HepG2 (cell line): ENCODE measurements around the gene SBNO2. TPM values are rescaled to one million over a fixed set of nuclear protein-coding genes. Genes with fewer than 3 reads are reported as not detected.

Experiments
- BATF2 ChIP-seq: sonication (generic); formaldehyde crosslinking; IDR thresholded peaks from 2 replicates; pipeline ENCODE4 v1.8.0; 2022; ENCODE audit warnings: mild to moderate bottlenecking, missing genetic modification reagents, moderate library complexity
- ELF3 ChIP-seq: IDR thresholded peaks from 2 replicates; pipeline ENCODE4 v1.6.1; 2016; ENCODE audit warnings: missing genetic modification reagents, missing compliant biosample characterization
- FUBP1 ChIP-seq: sonication (generic); formaldehyde crosslinking; IDR thresholded peaks from 2 replicates; pipeline ENCODE4 v1.5.1; 2020; ENCODE audit warnings: missing genetic modification reagents, mild to moderate bottlenecking, borderline replicate concordance
- KAT2B ChIP-seq: fragments of 150-350 bp; IDR thresholded peaks from 2 replicates; pipeline ENCODE4 v1.6.1; 2014; ENCODE audit warnings: low read depth, low read length, borderline replicate concordance
- MED13 ChIP-seq: sonication (generic); formaldehyde crosslinking; IDR thresholded peaks from 2 replicates; pipeline ENCODE4 v1.5.0; 2020; ENCODE audit warnings: missing genetic modification reagents
- MED8 ChIP-seq: sonication (generic); formaldehyde crosslinking; IDR thresholded peaks from 2 replicates; pipeline ENCODE4 v1.8.1; 2023; ENCODE audit warnings: mild to moderate bottlenecking, missing genetic modification reagents; ENCODE audit not compliant: insufficient replicate concordance
- MYNN ChIP-seq: sonication (generic); formaldehyde crosslinking; IDR thresholded peaks from 2 replicates; pipeline ENCODE4 v1.4.0; 2020; ENCODE audit warnings: mild to moderate bottlenecking, low read depth, missing genetic modification reagents
- RNF219 ChIP-seq: sonication (generic); formaldehyde crosslinking; IDR thresholded peaks from 2 replicates; pipeline ENCODE4 v1.5.0; 2020; ENCODE audit warnings: mild to moderate bottlenecking, missing genetic modification reagents
- SATB2 ChIP-seq: sonication (generic); formaldehyde crosslinking; IDR thresholded peaks from 2 replicates; pipeline ENCODE4 v1.5.0; 2020; ENCODE audit warnings: missing genetic modification reagents
- ZFAT ChIP-seq: sonication (generic); formaldehyde crosslinking; conservative IDR thresholded peaks from 2 replicates; pipeline ENCODE4 v1.8.1; 2023; ENCODE audit warnings: missing genetic modification reagents, inconsistent platforms
- ZNF142 ChIP-seq: sonication (generic); formaldehyde crosslinking; IDR thresholded peaks from 2 replicates; pipeline ENCODE4 v1.4.0; 2020; ENCODE audit warnings: missing genetic modification reagents
- ZNF230 ChIP-seq: sonication (generic); formaldehyde crosslinking; IDR thresholded peaks from 2 replicates; pipeline ENCODE4 v1.4.0; 2020; ENCODE audit warnings: mild to moderate bottlenecking, missing genetic modification reagents
- ZNF484 ChIP-seq: sonication (generic); formaldehyde crosslinking; IDR thresholded peaks from 2 replicates; pipeline ENCODE4 v1.5.1; 2020; ENCODE audit warnings: mild to moderate bottlenecking, low read depth, missing genetic modification reagents, borderline replicate concordance
- ZNF720 ChIP-seq: sonication (generic); formaldehyde crosslinking; IDR thresholded peaks from 2 replicates; pipeline ENCODE4 v1.4.0; 2020; ENCODE audit warnings: missing genetic modification reagents
- ZNF747 ChIP-seq: sonication (generic); formaldehyde crosslinking; IDR thresholded peaks from 2 replicates; pipeline ENCODE4 v1.8.1; 2023; ENCODE audit warnings: missing genetic modification reagents, mild to moderate bottlenecking, borderline replicate concordance
- ZSCAN22 ChIP-seq: sonication (generic); formaldehyde crosslinking; IDR thresholded peaks from 2 replicates; pipeline ENCODE4 v1.4.0; 2020; ENCODE audit warnings: mild to moderate bottlenecking, missing genetic modification reagents
- polyA plus RNA-seq, 8 experiments: library from polyadenylated mRNA; depleted of rRNA in 3 of 8; stranded (reverse) in 7 of 8; unstranded in 1 of 8; fragments of >200 nt; fragmentation: Illumina TruSeq in 4 of 8; extraction: Trizol in 4 of 8; gene quantifications; 2 replicates each; pipeline versions ENCODE4 v1.2.1 to v1.2.3, GENCODE V29; 2011 to 2016; ENCODE audit warnings: low read depth in 4 of 8, missing spikeins in 1 of 8, mixed read lengths in 1 of 8; ENCODE audit not compliant: insufficient read depth in 1 of 8
- total RNA-seq, 5 experiments: library from RNA; depleted of rRNA; stranded (reverse); fragments of >200 nt; fragmentation: Illumina TruSeq; extraction: Trizol; gene quantifications; 2 replicates each; pipeline ENCODE4 v1.2.3, GENCODE V29; 2016; ENCODE audit warnings: low read depth in 1 of 5
- TF ChIP-seq, protein P1 (sequence below): sonication (generic); formaldehyde crosslinking; IDR thresholded peaks from 2 replicates; pipeline ENCODE4 v1.4.0; 2020; ENCODE audit warnings: mild to moderate bottlenecking, missing genetic modification reagents

Gene SBNO2
- total and polyA plus RNA-seq, 2 of the 13 experiments (the other 11 are each of a cell fraction or from before 2014, with no cell fraction given): 8.6 to 10.4 TPM

DNA sequence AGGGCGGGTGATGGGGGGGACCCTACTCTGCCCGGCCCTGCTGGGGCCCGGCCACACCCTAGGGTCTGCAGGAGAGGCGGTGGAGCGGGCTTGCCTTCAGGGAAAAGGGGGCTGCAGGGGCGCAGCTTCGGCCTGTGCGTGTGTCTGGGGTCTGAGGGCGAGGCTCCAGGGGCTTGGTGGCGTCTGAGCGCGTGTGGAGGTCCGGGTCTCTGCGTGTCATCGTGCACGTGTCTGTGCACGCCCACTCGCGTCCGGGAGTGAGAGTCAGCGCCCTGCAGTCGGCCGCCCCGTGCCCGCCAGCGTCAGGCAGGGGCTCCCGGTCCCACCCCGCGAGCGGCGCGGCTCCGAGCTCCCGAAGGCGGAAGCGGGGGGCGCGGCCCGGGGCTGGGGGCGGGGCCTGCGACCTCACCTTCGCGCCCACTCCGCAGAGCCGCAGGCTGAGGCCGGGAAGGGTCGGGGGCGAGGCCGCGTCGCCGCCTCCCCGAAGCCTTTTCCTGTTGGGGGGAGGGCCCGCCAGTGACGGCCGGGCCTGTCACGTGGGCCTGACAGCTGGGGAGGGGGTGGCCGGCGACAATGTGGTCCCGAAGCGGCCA, 107.2 kb downstream of the SBNO2 start, which contains the start of gene ARHGAP45 (continued):
- TF ChIP-seq ZNF747 (CRISPR knock-in tag) (0 out of 2 replicates have a peak, but pooled peaks have one; percentile 7), MYNN (no peak), MED8 (no peak), ZFAT (CRISPR knock-in tag) (no peak), RNF219 (no peak), ZSCAN22 (CRISPR knock-in tag) (no peak), ZNF484 (CRISPR knock-in tag) (no peak), KAT2B (no peak), BATF2 (CRISPR knock-in tag) (no peak), MED13 (no peak), ZNF720 (CRISPR knock-in tag) (no peak), FUBP1 (no peak), ELF3 (CRISPR knock-in tag) (peak; percentile 72; the same call in 1 of the 2 replicates), SATB2 (CRISPR knock-in tag) (no peak), ZNF230 (0 out of 2 replicates have a peak, but pooled peaks have one; percentile 35), ZNF142 (CRISPR knock-in tag) (no peak)
- TF ChIP-seq, protein P1, sequence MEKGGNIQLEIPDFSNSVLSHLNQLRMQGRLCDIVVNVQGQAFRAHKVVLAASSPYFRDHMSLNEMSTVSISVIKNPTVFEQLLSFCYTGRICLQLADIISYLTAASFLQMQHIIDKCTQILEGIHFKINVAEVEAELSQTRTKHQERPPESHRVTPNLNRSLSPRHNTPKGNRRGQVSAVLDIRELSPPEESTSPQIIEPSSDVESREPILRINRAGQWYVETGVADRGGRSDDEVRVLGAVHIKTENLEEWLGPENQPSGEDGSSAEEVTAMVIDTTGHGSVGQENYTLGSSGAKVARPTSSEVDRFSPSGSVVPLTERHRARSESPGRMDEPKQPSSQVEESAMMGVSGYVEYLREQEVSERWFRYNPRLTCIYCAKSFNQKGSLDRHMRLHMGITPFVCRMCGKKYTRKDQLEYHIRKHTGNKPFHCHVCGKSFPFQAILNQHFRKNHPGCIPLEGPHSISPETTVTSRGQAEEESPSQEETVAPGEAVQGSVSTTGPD (CRISPR knock-in tag): no peak
